Endodermal cell (in vitro differentiated cells): ENCODE measurements around the gene UBTF. TPM values are rescaled to one million over a fixed set of nuclear protein-coding genes. Genes with fewer than 3 reads are reported as not detected.

Source experiments
- DNase-seq: peaks from one replicate; pipeline ENCODE4 v3.0.0-alpha.2; 2017
- H3K27ac ChIP-seq: 2 replicates; pipeline ENCODE4 v1.5.1; 2013; ENCODE audit warnings: mild to moderate bottlenecking, low read depth, low read length, moderate library complexity
- H3K27me3 ChIP-seq: 2 replicates; pipeline ENCODE4 v1.6.1; 2013; ENCODE audit warnings: mild to moderate bottlenecking, low read length, moderate library complexity; ENCODE audit not compliant: insufficient read depth, control insufficient read depth, poor library complexity, severe bottlenecking
- H3K36me3 ChIP-seq: 2 replicates; pipeline ENCODE4 v1.7.0; 2013; ENCODE audit warnings: mild to moderate bottlenecking, low read length, moderate library complexity; ENCODE audit not compliant: control insufficient read depth, insufficient read depth
- H3K4me1 ChIP-seq: one replicate; pipeline ENCODE4 v1.7.0; 2013; ENCODE audit warnings: low read length; ENCODE audit not compliant: control insufficient read depth, insufficient read depth
- H3K4me3 ChIP-seq: 2 replicates; pipeline ENCODE4 v1.5.1; 2013; ENCODE audit warnings: mild to moderate bottlenecking, low read length, moderate library complexity
- H3K9ac ChIP-seq: 2 replicates; pipeline ENCODE4 v1.6.1; 2013; ENCODE audit warnings: mild to moderate bottlenecking, low read length, moderate library complexity; ENCODE audit not compliant: poor library complexity, severe bottlenecking; ENCODE audit errors: extremely low read depth
- H3K9me3 ChIP-seq: 2 replicates; pipeline ENCODE4 v1.6.1; 2013; ENCODE audit warnings: mild to moderate bottlenecking, low read length, moderate library complexity; ENCODE audit not compliant: control insufficient read depth
- H3K27ac Mint-ChIP-seq: 2 replicates; pipeline ENCODE4 v1.8.0; 2020; ENCODE audit warnings: mixed read lengths
- H3K27me3 Mint-ChIP-seq: 2 replicates; pipeline ENCODE4 v1.8.0; 2021; ENCODE audit warnings: mild to moderate bottlenecking, mixed read lengths; ENCODE audit not compliant: insufficient read depth
- H3K36me3 Mint-ChIP-seq: 2 replicates; pipeline ENCODE4 v1.8.0; 2020; ENCODE audit warnings: low read depth, mixed read lengths
- H3K4me1 Mint-ChIP-seq: 2 replicates; pipeline ENCODE4 v1.8.0; 2020; ENCODE audit warnings: mixed read lengths
- H3K4me3 Mint-ChIP-seq: 2 replicates; pipeline ENCODE4 v1.8.0; 2020; ENCODE audit warnings: mild to moderate bottlenecking, moderate library complexity, mixed read lengths
- H3K9me3 Mint-ChIP-seq: 2 replicates; pipeline ENCODE4 v1.8.0; 2020; ENCODE audit warnings: mild to moderate bottlenecking, mixed read lengths
- WGBS, 2 experiments: methylation state at CpG; one replicate each; pipeline versions ENCODE4 v1.1.5 to v1.1.7; 2013; ENCODE audit warnings: missing lambda C conversion rate in 2 of 2, mixed read lengths in 1 of 2; ENCODE audit not compliant: insufficient coverage in 1 of 2, insufficient read length in 1 of 2; 5-methylcytosine and 5-hydroxymethylcytosine counted together
- total RNA-seq, 2 donors: library from RNA; stranded (reverse); fragmentation: NEBNext Ultra II Directional in 1 of 2; extraction: Animal tissue kit (Norgen Biotek cat#: 25700) in 1 of 2; gene quantifications; 2 replicates in 1 of 2; 3 replicates in 1 of 2; pipeline ENCODE4 v1.2.1, GENCODE V29; 2021
- TF ChIP-seq, protein P1 (sequence below): fragments of 200-600 bp; sonication (generic); conservative IDR thresholded peaks from 2 replicates; pipeline ENCODE4 v1.5.0; 2021; ENCODE audit warnings: antibody characterized with exemption, mild to moderate bottlenecking

Gene UBTF
- total RNA-seq, 2 donors from 2014 or later, result 62.0 to 89.9 TPM

DNA sequence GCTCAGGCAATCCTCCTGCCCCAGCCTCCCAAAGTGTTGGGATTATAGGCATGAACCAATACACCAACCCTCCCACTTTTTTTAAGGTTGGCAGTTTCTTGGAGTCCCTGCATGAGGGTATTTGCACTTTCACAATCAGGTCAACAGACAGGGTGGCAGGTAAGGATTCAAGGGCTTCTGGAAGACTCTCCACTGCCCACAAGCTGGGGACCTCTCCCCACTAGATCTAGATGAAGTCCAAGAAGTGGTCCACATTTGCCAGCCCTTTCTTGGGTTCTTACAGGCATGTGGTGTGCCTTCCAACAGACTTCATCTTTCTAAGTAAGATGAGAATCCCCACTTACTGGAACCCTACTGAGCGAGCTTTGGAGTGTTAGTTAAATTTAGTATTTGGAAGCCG, 45.0 kb downstream of the UBTF start:
- peaks cover 3% of the 10 kb centered on the region for H3K9me3 Mint-ChIP-seq
- H3K27me3 Mint-ChIP-seq, result no peaks in the 10 kb centered on the region
- WGBS, 2 experiments, result 94 to 100% methylated on average over 2 of the region's 2 CpGs
- H3K4me3 Mint-ChIP-seq, result no peak overlapping the region
- Histone ChIP-seq H3K4me3 (no peak overlapping the region), H3K4me1 (peaks cover 12% of the 10 kb centered on the region), H3K36me3 (peaks cover 28% of the 10 kb centered on the region), H3K9ac (no peak overlapping the region), H3K27ac (no peak overlapping the region), H3K9me3 (no peaks in the 10 kb centered on the region), H3K27me3 (no peaks in the 10 kb centered on the region)
- TF ChIP-seq, protein P1, sequence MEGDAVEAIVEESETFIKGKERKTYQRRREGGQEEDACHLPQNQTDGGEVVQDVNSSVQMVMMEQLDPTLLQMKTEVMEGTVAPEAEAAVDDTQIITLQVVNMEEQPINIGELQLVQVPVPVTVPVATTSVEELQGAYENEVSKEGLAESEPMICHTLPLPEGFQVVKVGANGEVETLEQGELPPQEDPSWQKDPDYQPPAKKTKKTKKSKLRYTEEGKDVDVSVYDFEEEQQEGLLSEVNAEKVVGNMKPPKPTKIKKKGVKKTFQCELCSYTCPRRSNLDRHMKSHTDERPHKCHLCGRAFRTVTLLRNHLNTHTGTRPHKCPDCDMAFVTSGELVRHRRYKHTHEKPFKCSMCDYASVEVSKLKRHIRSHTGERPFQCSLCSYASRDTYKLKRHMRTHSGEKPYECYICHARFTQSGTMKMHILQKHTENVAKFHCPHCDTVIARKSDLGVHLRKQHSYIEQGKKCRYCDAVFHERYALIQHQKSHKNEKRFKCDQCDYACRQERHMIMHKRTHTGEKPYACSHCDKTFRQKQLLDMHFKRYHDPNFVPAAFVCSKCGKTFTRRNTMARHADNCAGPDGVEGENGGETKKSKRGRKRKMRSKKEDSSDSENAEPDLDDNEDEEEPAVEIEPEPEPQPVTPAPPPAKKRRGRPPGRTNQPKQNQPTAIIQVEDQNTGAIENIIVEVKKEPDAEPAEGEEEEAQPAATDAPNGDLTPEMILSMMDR, result no peak
- H3K27ac Mint-ChIP-seq, result no peak overlapping the region
- H3K36me3 Mint-ChIP-seq, result peaks cover 32% of the 10 kb centered on the region
- no peak for DNase-seq
- peaks cover 6% of the 10 kb centered on the region for H3K4me1 Mint-ChIP-seq

DNA sequence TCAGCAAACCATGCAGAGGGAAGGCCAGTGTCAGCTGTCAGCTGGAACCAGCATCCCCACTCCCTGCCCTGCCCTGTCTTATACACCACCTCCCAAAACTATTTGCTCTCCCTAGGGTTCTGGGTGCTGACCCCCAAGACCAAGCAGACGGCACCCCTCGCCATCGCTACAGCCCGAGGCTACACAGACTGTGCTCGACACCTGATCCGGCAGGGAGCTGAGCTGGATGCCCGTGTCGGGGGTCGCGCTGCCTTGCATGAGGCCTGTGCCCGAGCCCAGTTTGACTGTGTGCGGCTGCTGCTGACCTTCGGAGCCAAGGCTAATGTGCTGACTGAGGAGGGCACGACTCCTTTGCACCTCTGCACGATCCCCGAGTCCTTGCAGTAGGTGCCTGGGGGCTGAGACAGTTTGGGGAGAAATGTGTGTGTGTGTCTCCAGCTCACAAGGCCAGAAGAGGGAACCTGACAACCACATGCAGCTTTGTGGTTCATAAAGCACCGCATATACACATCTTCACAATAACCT, 47.5 kb downstream of the UBTF start:
- H3K9me3 Mint-ChIP-seq, result no peaks in the 10 kb centered on the region
- DNase-seq, result peak; percentile 58
- no peak overlapping the region for H3K27ac Mint-ChIP-seq
- peaks cover 16% of the 10 kb centered on the region for H3K4me1 Mint-ChIP-seq
- no peaks in the 10 kb centered on the region for H3K27me3 Mint-ChIP-seq
- Histone ChIP-seq H3K4me1 (peaks cover 12% of the 10 kb centered on the region), H3K9me3 (no peaks in the 10 kb centered on the region), H3K36me3 (peaks cover 14% of the 10 kb centered on the region), H3K9ac (no peak overlapping the region), H3K27ac (no peak overlapping the region), H3K27me3 (no peaks in the 10 kb centered on the region), H3K4me3 (no peak overlapping the region)
- 91 to 93% methylated on average over 16 to 17 of the region's 17 CpGs for WGBS, 2 experiments
- no peak overlapping the region for H3K4me3 Mint-ChIP-seq
- TF ChIP-seq, protein P1, result no peak
- H3K36me3 Mint-ChIP-seq, result peaks cover 17% of the 10 kb centered on the region

DNA sequence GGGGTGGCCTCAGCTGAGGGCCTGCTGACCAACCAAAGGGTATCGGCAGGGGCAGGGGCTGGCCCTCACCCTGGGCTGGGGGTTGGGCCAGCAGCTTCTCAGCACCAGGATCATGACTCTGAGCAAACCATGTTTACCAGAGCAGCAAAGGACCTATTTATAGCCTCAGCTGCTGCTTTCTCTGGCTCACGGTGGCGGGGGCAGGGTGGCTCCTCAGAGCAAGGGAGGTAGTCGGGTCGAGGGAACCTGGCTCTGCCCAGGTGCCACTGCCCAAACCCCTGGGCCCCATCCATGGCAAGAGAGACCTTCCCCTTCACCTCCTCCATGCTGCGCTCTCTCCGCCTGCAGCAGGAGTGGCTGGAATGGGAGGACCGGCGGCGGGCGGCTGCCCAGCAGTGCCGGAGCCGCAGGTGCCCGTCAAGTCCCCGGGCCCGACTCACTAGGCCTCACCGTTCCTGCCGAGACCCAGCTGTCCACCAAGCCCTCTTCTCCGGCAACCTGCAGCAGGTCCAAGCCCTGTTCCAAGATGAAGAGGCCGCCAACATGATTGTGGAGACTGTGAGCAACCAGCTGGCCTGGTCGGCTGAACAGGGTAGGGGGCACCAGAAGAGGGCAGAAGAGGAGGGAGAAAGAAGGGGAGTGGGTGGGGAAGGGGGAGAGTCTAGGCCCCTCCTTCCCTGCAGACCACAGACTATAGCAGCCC, 48.8 kb downstream of the UBTF start, which contains the start of gene ASB16:
TSS of gene ASB16 (plus strand) at position 206 of the 703 bp plus-strand sequence. CDS start at position 292, 86 bp downstream.
- Mint-ChIP-seq H3K4me1 (peaks cover 16% of the 10 kb centered on the region), H3K4me3 (no peak within 1 kb of the TSS), H3K27ac (peak within 1 kb of the TSS; percentile 44), H3K36me3 (peaks cover 8% of the 10 kb centered on the region), H3K9me3 (no peaks in the 10 kb centered on the region), H3K27me3 (no peaks in the 10 kb centered on the region)
- peaks cover 4% of the 10 kb centered on the region for H3K36me3 ChIP-seq
- peak within 1 kb of the TSS; percentile 63 for H3K27ac ChIP-seq
- H3K9me3 ChIP-seq, result no peaks in the 10 kb centered on the region
- TF ChIP-seq, protein P1, result peak; percentile 31
- H3K27me3 ChIP-seq, result no peaks in the 10 kb centered on the region
- WGBS, 2 experiments, result 67 to 70% methylated on average over 17 to 21 of the region's 21 CpGs
- no peak within 1 kb of the TSS for H3K9ac ChIP-seq
- peak; percentile 78 for DNase-seq
- peaks cover 12% of the 10 kb centered on the region for H3K4me1 ChIP-seq
- no peak within 1 kb of the TSS for H3K4me3 ChIP-seq
